ENCODE measurements around the gene UBE2J1.

Gene UBE2J1

GRCh38 chr6:89286516-89286915, 66.0 kb downstream of the UBE2J1 start:
- no peak for DNase-seq

- no peak for DNase-seq
Observed at GRCh38 chr6:89284963-89285735, 67.4 kb downstream of the UBE2J1 start.

GRCh38 chr6:89284081-89284480, 68.4 kb downstream of the UBE2J1 start:
- DNase-seq: no peak

GRCh38 chr6:89282749-89283148, 69.8 kb downstream of the UBE2J1 start:
- no peak for DNase-seq

GRCh38 chr6:89281779-89282246, 70.7 kb downstream of the UBE2J1 start:
- DNase-seq: peak in 1 of 2 experiments; percentile 3

- DNase-seq: no peak
Observed at GRCh38 chr6:89278956-89279355, 73.6 kb downstream of the UBE2J1 start.
